ENCODE measurements around the gene DHX29.
"Not testable (repeated sequence)": the region's sequence is repeated elsewhere in the genome, so short reads cannot be mapped to it uniquely, and the experiment has no call there.

The DHX29 gene

GRCh38 chr5:55307383-55308253, at the start of gene DHX29, which contains the start of gene MTREX:
Gene DHX29, minus strand, starts transcription at chr5:55307694. Its CDS starts 121 bp downstream, at chr5:55307573.
Gene MTREX, plus strand, starts transcription at chr5:55307989. Its CDS starts 25 bp downstream, at chr5:55308014.
- peak; percentile 76 for DNase-seq

- no peak for DNase-seq
Measured at GRCh38 chr5:55356896-55357295, 49.4 kb upstream of the DHX29 start.

GRCh38 chr5:55350754-55351153, 43.3 kb upstream of the DHX29 start:
- DNase-seq = no peak

- no peak for DNase-seq
Measured at GRCh38 chr5:55347786-55348185, 40.3 kb upstream of the DHX29 start.

- DNase-seq = no peak
Measured at GRCh38 chr5:55345327-55345726, 37.8 kb upstream of the DHX29 start.

GRCh38 chr5:55344392-55344992, 37.0 kb upstream of the DHX29 start:
- DNase-seq = no peak

- no peak for DNase-seq
Measured at GRCh38 chr5:55343609-55344008, 36.1 kb upstream of the DHX29 start.

- DNase-seq = no peak
Measured at GRCh38 chr5:55343107-55343506, 35.6 kb upstream of the DHX29 start.

GRCh38 chr5:55338810-55339243, 31.3 kb upstream of the DHX29 start:
- no peak for DNase-seq

- DNase-seq = no peak
Measured at GRCh38 chr5:55338092-55338613, 30.7 kb upstream of the DHX29 start.

GRCh38 chr5:55333811-55334210, 26.3 kb upstream of the DHX29 start:
- DNase-seq = no peak

- DNase-seq = no peak
Measured at GRCh38 chr5:55333017-55333416, 25.5 kb upstream of the DHX29 start.

GRCh38 chr5:55331321-55331720, 23.8 kb upstream of the DHX29 start:
- DNase-seq = no peak

GRCh38 chr5:55327281-55327680, 19.8 kb upstream of the DHX29 start:
- DNase-seq = no peak

- no peak for DNase-seq
Measured at GRCh38 chr5:55325621-55326020, 18.1 kb upstream of the DHX29 start.

- peak; percentile 1 for DNase-seq
Measured at GRCh38 chr5:55324815-55325418, 17.4 kb upstream of the DHX29 start.

- DNase-seq = no peak
Measured at GRCh38 chr5:55324006-55324405, 16.5 kb upstream of the DHX29 start.

- DNase-seq = no peak
Measured at GRCh38 chr5:55320571-55320970, 13.1 kb upstream of the DHX29 start.

GRCh38 chr5:55319491-55319890, 12.0 kb upstream of the DHX29 start:
- DNase-seq = no peak

- DNase-seq = not testable (repeated sequence)
Measured at GRCh38 chr5:55318237-55318636, 10.7 kb upstream of the DHX29 start.

- no peak for DNase-seq
Measured at GRCh38 chr5:55316837-55317236, 9.3 kb upstream of the DHX29 start.

- no peak for DNase-seq
Measured at GRCh38 chr5:55316289-55316688, 8.8 kb upstream of the DHX29 start.

- no peak for DNase-seq
Measured at GRCh38 chr5:55313870-55314617, 6.5 kb upstream of the DHX29 start.
